ENCODE measurements around the gene INSYN2B.

The INSYN2B gene

GRCh38 chr5:169980418-169981053, at the start of gene INSYN2B:
Gene INSYN2B (minus strand): TSS chr5:169980495. CDS start chr5:169883898, 96,597 bp downstream.
- TF ChIP-seq CTCF (IDR thresholded peaks at IDR 0.05; ENCODE audit: low read depth, low read length) (peak; percentile 55), EZH2phosphoT487 (IDR thresholded peaks at IDR 0.05; ENCODE audit: low read depth) (no peak)
- Histone ChIP-seq H3K27me3 (ENCODE audit: low read depth, low read length) (no peaks in the 10 kb centered on the region), H2AFZ (ENCODE audit: low read depth, low read length) (no peak within 1 kb of the TSS), H3K4me3 (ENCODE audit: low read length) (no peak within 1 kb of the TSS), H3K9me3 (ENCODE audit: insufficient read depth, low read length) (no peaks in the 10 kb centered on the region), H3K36me3 (replicated peaks; ENCODE audit: low read depth, low read length) (peaks cover 4% of the 10 kb centered on the region), H4K20me1 (ENCODE audit: insufficient read depth, low read length) (peaks cover 10% of the 10 kb centered on the region; the same call in 1 of the 2 replicates), H3K79me2 (ENCODE audit: low read length) (no peaks in the 10 kb centered on the region), H3K9ac (ENCODE audit: low read length) (no peak within 1 kb of the TSS), H3K4me2 (ENCODE audit: low read length) (no peak within 1 kb of the TSS), H3K4me1 (ENCODE audit: low read length) (peaks cover 8% of the 10 kb centered on the region), H3K27ac (ENCODE audit: low read length) (no peak within 1 kb of the TSS)

GRCh38 chr5:170028124-170028523, 47.8 kb upstream of the INSYN2B start:
- Histone ChIP-seq H3K27ac (ENCODE audit: low read length) (no peak overlapping the region), H3K9ac (ENCODE audit: low read length) (no peak overlapping the region), H3K4me2 (ENCODE audit: low read length) (no peak overlapping the region), H3K79me2 (ENCODE audit: low read length) (no peaks in the 10 kb centered on the region), H2AFZ (ENCODE audit: low read depth, low read length) (no peak overlapping the region), H4K20me1 (ENCODE audit: insufficient read depth, low read length) (no peaks in the 10 kb centered on the region), H3K9me3 (ENCODE audit: insufficient read depth, low read length) (no peaks in the 10 kb centered on the region), H3K36me3 (replicated peaks; ENCODE audit: low read depth, low read length) (peaks cover 25% of the 10 kb centered on the region), H3K4me1 (ENCODE audit: low read length) (no peaks in the 10 kb centered on the region), H3K27me3 (ENCODE audit: low read depth, low read length) (no peaks in the 10 kb centered on the region), H3K4me3 (ENCODE audit: low read length) (no peak overlapping the region)
- TF ChIP-seq EZH2phosphoT487 (IDR thresholded peaks at IDR 0.05; ENCODE audit: low read depth) (no peak), CTCF (IDR thresholded peaks at IDR 0.05; ENCODE audit: low read depth, low read length) (no peak)

- peaks cover 36% of the 10 kb centered on the region for H3K36me3 ChIP-seq (replicated peaks; ENCODE audit: low read depth, low read length)
- no peaks in the 10 kb centered on the region for H3K9me3 ChIP-seq (ENCODE audit: insufficient read depth, low read length)
- H3K27ac ChIP-seq (ENCODE audit: low read length) = no peak overlapping the region
- no peaks in the 10 kb centered on the region for H3K27me3 ChIP-seq (ENCODE audit: low read depth, low read length)
- no peak for TF ChIP-seq EZH2phosphoT487 (IDR thresholded peaks at IDR 0.05; ENCODE audit: low read depth)
- TF ChIP-seq CTCF (IDR thresholded peaks at IDR 0.05; ENCODE audit: low read depth, low read length) = no peak
- no peak overlapping the region for H3K9ac ChIP-seq (ENCODE audit: low read length)
- H2AFZ ChIP-seq (ENCODE audit: low read depth, low read length) = no peak overlapping the region
- H3K4me2 ChIP-seq (ENCODE audit: low read length) = no peak overlapping the region
- H4K20me1 ChIP-seq (ENCODE audit: insufficient read depth, low read length) = no peaks in the 10 kb centered on the region
- no peaks in the 10 kb centered on the region for H3K4me1 ChIP-seq (ENCODE audit: low read length)
- H3K4me3 ChIP-seq (ENCODE audit: low read length) = no peak overlapping the region
- H3K79me2 ChIP-seq (ENCODE audit: low read length) = no peaks in the 10 kb centered on the region
Observed at GRCh38 chr5:170025853-170026252, 45.6 kb upstream of the INSYN2B start.

GRCh38 chr5:170021506-170021905, 41.2 kb upstream of the INSYN2B start:
- H3K27ac ChIP-seq (ENCODE audit: low read length) = no peak overlapping the region
- no peak overlapping the region for H2AFZ ChIP-seq (ENCODE audit: low read depth, low read length)
- H3K36me3 ChIP-seq (replicated peaks; ENCODE audit: low read depth, low read length) = peaks cover 42% of the 10 kb centered on the region
- no peak overlapping the region for H3K9ac ChIP-seq (ENCODE audit: low read length)
- H3K9me3 ChIP-seq (ENCODE audit: insufficient read depth, low read length) = no peaks in the 10 kb centered on the region
- no peaks in the 10 kb centered on the region for H3K79me2 ChIP-seq (ENCODE audit: low read length)
- no peaks in the 10 kb centered on the region for H3K27me3 ChIP-seq (ENCODE audit: low read depth, low read length)
- H3K4me2 ChIP-seq (ENCODE audit: low read length) = no peak overlapping the region
- TF ChIP-seq EZH2phosphoT487 (IDR thresholded peaks at IDR 0.05; ENCODE audit: low read depth) (no peak), CTCF (IDR thresholded peaks at IDR 0.05; ENCODE audit: low read depth, low read length) (no peak)
- no peak overlapping the region for H3K4me3 ChIP-seq (ENCODE audit: low read length)
- H4K20me1 ChIP-seq (ENCODE audit: insufficient read depth, low read length) = no peaks in the 10 kb centered on the region
- H3K4me1 ChIP-seq (ENCODE audit: low read length) = no peaks in the 10 kb centered on the region
